ENCODE measurements around the gene PPOX. TPM values are rescaled to one million over a fixed set of nuclear protein-coding genes. Genes with fewer than 3 reads are reported as not detected.

PPOX gene
- polyA plus RNA-seq, 1 of the 3 experiments (the other 2 are of a cell fraction): 30.7 TPM

DNA sequence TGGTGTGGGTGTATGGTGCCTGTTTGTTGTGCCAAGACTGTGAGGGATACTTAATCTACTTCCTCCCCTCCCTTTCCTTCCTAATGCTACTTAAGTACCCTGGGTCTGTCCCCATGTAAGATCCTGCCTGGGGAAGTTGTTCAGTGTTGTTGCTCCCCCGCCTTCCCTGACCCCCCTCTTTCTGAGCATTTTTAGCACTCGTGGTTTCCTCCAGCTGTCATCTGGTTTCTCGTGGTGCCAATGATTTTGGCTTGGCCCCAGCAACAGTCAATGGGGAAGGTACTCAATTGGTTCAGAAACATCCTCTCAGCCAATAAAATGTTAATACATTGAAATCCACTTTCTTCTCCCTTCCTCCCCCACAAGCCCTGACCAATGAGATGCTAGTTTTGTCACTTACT is 19.1 kb downstream of the PPOX start:
- no peaks in the 10 kb centered on the region for H3K36me3 ChIP-seq (replicated peaks in 1 of 2; ENCODE audit: control insufficient read depth in 1 of 2, insufficient read depth in 2 of 2, low read length in 1 of 2)
- ChIA-PET POLR2A (no interaction called here), CTCF (no interaction called here)
- TF ChIP-seq MXI1 (IDR thresholded peaks at IDR 0.05; ENCODE audit: low read depth, low read length) (peak; percentile 84), RFX5 (IDR thresholded peaks at IDR 0.05; ENCODE audit: low read length) (peak; percentile 96), JUND (IDR thresholded peaks at IDR 0.05) (no peak), SIN3A (IDR thresholded peaks at IDR 0.05; ENCODE audit: borderline replicate concordance, low read depth, low read length) (no peak), GATA2 (CRISPR knock-in tag; IDR thresholded peaks at IDR 0.05) (no peak)
- no peaks in the 10 kb centered on the region for H3K79me2 ChIP-seq (ENCODE audit: insufficient read depth)
- no peak overlapping the region for H3K9ac ChIP-seq
- H3K4me1 ChIP-seq (ENCODE audit: control insufficient read depth in 1 of 2, insufficient read depth in 2 of 2, low read depth in 1 of 2, low read length in 1 of 2): peaks cover 0 to 10% of the 10 kb centered on the region in 2 experiments; a peak in 3 of 4 replicates
- H3K27ac ChIP-seq (ENCODE audit: low read depth in 2 of 2, low read length in 1 of 2): peak overlapping the region in 1 of 2 experiments; percentile 77; a peak in 2 of 4 replicates
- H3K9me2 ChIP-seq: no peaks in the 10 kb centered on the region
- H4K20me1 ChIP-seq (ENCODE audit: insufficient read depth): no peaks in the 10 kb centered on the region
- H3K27me3 ChIP-seq (ENCODE audit: insufficient read depth): no peaks in the 10 kb centered on the region
- H3K4me2 ChIP-seq: no peak overlapping the region
- DNase-seq: peak; percentile 45
- peak overlapping the region; percentile 43 for H2AFZ ChIP-seq (ENCODE audit: low read depth)
- H3K9me3 ChIP-seq: no peaks in the 10 kb centered on the region
- 20% methylated on average over 3 of the region's 3 CpGs for WGBS (ENCODE audit: low lambda C conversion rate)
- peaks cover 10% of the 10 kb centered on the region for H3F3A ChIP-seq (replicated peaks; ENCODE audit: insufficient read depth)
- no peak overlapping the region for H3K4me3 ChIP-seq (ENCODE audit: low read depth in 2 of 2, low read length in 1 of 2)

DNA sequence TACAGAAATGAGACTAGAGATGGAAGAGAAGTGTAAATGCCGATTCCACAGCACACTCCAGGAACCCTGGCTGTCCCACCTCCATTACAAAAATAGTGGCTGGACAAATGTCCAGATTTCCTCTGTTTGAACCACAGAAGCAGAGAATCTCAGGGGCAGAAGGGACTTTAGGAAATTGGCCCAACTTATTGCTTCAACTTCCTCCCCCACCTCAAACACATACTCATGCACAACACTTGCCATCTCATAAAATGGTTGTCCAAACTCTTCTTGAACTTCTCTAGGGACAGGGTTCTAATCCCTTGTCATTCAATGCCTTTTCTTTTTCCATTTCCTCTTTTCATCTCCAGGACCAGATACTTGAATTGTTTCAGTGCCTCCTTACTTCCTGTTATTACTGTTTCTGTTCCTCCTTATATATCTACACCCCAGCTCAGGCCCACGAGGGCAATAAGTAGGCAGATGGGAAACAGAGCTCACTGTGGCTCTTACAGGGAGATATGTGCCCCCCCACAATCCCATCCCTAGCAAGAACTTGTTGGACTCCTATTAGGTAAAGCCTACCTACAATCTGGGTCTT is 19.6 kb downstream of the PPOX start:
- peaks cover 0 to 2% of the 10 kb centered on the region in 2 experiments for H3K36me3 ChIP-seq (replicated peaks in 1 of 2; ENCODE audit: control insufficient read depth in 1 of 2, insufficient read depth in 2 of 2, low read length in 1 of 2)
- no peaks in the 10 kb centered on the region for H4K20me1 ChIP-seq (ENCODE audit: insufficient read depth)
- DNase-seq: no peak
- WGBS (ENCODE audit: low lambda C conversion rate): 75% methylated on average over 2 of the region's 2 CpGs
- no peak for TF ChIP-seq EZH2phosphoT487 (IDR thresholded peaks at IDR 0.05; ENCODE audit: borderline replicate concordance, low read depth)
- TF ChIP-seq GATA2 (CRISPR knock-in tag; IDR thresholded peaks at IDR 0.05): no peak
- no peak for TF ChIP-seq RCOR1 (IDR thresholded peaks at IDR 0.05; ENCODE audit: low read length)
- TF ChIP-seq EP300 (IDR thresholded peaks at IDR 0.05; ENCODE audit: borderline replicate concordance in 1 of 2, low read depth in 1 of 2, low read length in 1 of 2): no peak
- no peak for TF ChIP-seq GABPA (IDR thresholded peaks at IDR 0.05; ENCODE audit: low read depth)
- no peak for TF ChIP-seq CHD2 (IDR thresholded peaks at IDR 0.05; ENCODE audit: low read length, partially characterized antibody)
- H3K4me2 ChIP-seq: no peak overlapping the region
- CTCF ChIA-PET: interaction anchor here (2.2 kb wide), 1 partner anchor 20 kb away, joined by 10 read pairs; the partner anchor contains the start of gene PPOX
- H3K27me3 ChIP-seq (ENCODE audit: insufficient read depth): no peaks in the 10 kb centered on the region
- H3K79me2 ChIP-seq (ENCODE audit: insufficient read depth): no peaks in the 10 kb centered on the region
- no peak overlapping the region for H3K9ac ChIP-seq
- POLR2A ChIA-PET: no interaction called here
- no peak overlapping the region for H3K4me3 ChIP-seq (ENCODE audit: low read depth in 2 of 2, low read length in 1 of 2)
- no peaks in the 10 kb centered on the region for H3K9me2 ChIP-seq
- H3F3A ChIP-seq (replicated peaks; ENCODE audit: insufficient read depth): peaks cover 6% of the 10 kb centered on the region
- peaks cover 0 to 10% of the 10 kb centered on the region in 2 experiments; a peak in 3 of 4 replicates for H3K4me1 ChIP-seq (ENCODE audit: control insufficient read depth in 1 of 2, insufficient read depth in 2 of 2, low read depth in 1 of 2, low read length in 1 of 2)
- H2AFZ ChIP-seq (ENCODE audit: low read depth): peak overlapping the region; percentile 43
- H3K27ac ChIP-seq (ENCODE audit: low read depth in 2 of 2, low read length in 1 of 2): peak overlapping the region in 1 of 2 experiments; percentile 77; a peak in 2 of 4 replicates
- no peaks in the 10 kb centered on the region for H3K9me3 ChIP-seq

DNA sequence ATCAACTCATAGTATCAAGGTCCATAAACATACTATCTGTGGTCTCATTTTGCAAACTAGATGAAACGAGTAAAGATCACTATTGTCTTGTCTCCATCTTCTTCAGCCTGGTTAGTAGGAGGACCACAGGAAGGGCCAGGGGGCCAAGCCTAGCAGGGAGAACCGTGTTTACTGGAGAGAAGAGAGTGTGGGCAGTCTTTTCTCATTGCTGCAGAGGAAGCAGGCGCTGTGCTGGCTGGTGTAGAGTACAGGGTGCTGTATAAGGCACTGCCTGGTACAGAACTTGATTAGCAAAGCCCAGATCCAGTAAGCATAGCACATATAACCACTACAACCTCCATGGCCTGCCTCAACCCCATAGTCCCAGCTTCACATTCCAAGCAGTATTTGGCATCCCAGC is 21.1 kb downstream of the PPOX start:
- Histone ChIP-seq H3F3A (replicated peaks; ENCODE audit: insufficient read depth) (peaks cover 5% of the 10 kb centered on the region), H3K9ac (no peak overlapping the region), H3K27ac (ENCODE audit: low read depth in 2 of 2, low read length in 1 of 2) (no peak overlapping the region), H3K36me3 (replicated peaks in 1 of 2; ENCODE audit: control insufficient read depth in 1 of 2, insufficient read depth in 2 of 2, low read length in 1 of 2) (peaks cover 0 to 15% of the 10 kb centered on the region in 2 experiments), H3K9me2 (no peaks in the 10 kb centered on the region), H3K9me3 (no peaks in the 10 kb centered on the region), H4K20me1 (ENCODE audit: insufficient read depth) (no peaks in the 10 kb centered on the region), H3K4me2 (no peak overlapping the region), H3K27me3 (ENCODE audit: insufficient read depth) (no peaks in the 10 kb centered on the region), H2AFZ (ENCODE audit: low read depth) (no peak overlapping the region), H3K4me1 (ENCODE audit: control insufficient read depth in 1 of 2, insufficient read depth in 2 of 2, low read depth in 1 of 2, low read length in 1 of 2) (peaks cover 0 to 10% of the 10 kb centered on the region in 2 experiments; a peak in 3 of 4 replicates), H3K79me2 (ENCODE audit: insufficient read depth) (no peaks in the 10 kb centered on the region), H3K4me3 (ENCODE audit: low read depth in 2 of 2, low read length in 1 of 2) (no peak overlapping the region)
- no peak for DNase-seq
- CTCF ChIA-PET: interaction anchor here (2.2 kb wide), 1 partner anchor 22 kb away, joined by 10 read pairs; the partner anchor contains the start of gene PPOX
- TF ChIP-seq, protein P1, sequence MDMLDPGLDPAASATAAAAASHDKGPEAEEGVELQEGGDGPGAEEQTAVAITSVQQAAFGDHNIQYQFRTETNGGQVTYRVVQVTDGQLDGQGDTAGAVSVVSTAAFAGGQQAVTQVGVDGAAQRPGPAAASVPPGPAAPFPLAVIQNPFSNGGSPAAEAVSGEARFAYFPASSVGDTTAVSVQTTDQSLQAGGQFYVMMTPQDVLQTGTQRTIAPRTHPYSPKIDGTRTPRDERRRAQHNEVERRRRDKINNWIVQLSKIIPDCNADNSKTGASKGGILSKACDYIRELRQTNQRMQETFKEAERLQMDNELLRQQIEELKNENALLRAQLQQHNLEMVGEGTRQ (IDR thresholded peaks at IDR 0.05; ENCODE audit: borderline replicate concordance, low read depth, low read length): no peak
- no peak for TF ChIP-seq IRF3 (IDR thresholded peaks at IDR 0.05; ENCODE audit: low read depth, low read length)
- TF ChIP-seq JUND (IDR thresholded peaks at IDR 0.05): no peak
- 89% methylated on average over 3 of the region's 3 CpGs for WGBS (ENCODE audit: low lambda C conversion rate)
- POLR2A ChIA-PET: interaction anchor here (0.6 kb wide), 1 partner anchor 123 kb away, joined by 3 read pairs; no protein-coding TSS in a partner anchor
